GM19455 (cell line): ENCODE measurements around the gene KCNMA1.
"Not testable (repeated sequence)": the region's sequence is repeated elsewhere in the genome, so short reads cannot be mapped to it uniquely, and the experiment has no call there.

ENCODE experiments used
- ATAC-seq: cut with Tn5 transposase; IDR thresholded peaks from one replicate; pipeline ENCODE4 v1.9.1; 2021; ENCODE audit not compliant: unreplicated experiment

Gene KCNMA1

GRCh38 chr10:77537720-77538373, 99.8 kb downstream of the KCNMA1 start:
- no peak for ATAC-seq

DNA sequence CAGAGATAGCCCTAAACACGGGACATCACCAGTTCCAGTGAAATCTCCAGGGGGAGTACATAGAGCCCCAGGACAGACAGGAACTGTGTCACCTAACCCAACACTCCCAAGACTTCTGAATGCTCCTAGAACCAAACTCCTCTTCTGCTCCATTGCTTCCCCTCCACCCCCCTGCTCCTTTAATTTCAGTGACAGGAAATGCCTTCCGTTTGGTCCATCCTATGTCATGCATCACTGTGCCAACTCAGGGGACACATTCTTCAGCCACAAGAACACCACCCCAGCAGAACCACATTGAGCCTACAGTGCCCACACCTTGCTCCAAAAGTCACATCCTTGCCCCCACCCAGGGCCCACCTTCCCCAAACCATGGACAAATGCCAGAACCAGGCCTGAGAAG, 100.5 kb downstream of the KCNMA1 start:
- ATAC-seq, result no peak

- ATAC-seq, result no peak
Observed at GRCh38 chr10:77533887-77534278, 103.7 kb downstream of the KCNMA1 start.

GRCh38 chr10:77533146-77533886, 104.3 kb downstream of the KCNMA1 start:
- ATAC-seq, result no peak

DNA sequence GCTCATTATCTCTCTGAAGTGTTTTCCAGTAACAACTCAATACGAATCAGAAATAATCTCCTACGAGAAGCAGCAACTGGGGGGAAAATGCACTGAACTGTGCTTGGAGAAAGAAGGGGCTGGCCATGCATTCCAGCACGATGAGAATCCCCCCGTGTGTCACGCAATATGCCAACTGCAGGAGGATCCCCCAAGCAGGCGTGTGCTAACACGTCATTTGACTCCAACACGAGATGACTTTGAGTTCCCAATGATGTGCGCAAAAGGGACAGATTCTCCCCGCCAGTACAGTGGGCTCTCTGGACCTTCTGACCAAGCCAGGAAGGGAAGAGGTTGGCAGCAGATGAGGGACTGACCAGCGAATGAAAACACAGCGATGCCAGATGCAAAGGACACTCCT, 105.5 kb downstream of the KCNMA1 start:
- no peak for ATAC-seq

DNA sequence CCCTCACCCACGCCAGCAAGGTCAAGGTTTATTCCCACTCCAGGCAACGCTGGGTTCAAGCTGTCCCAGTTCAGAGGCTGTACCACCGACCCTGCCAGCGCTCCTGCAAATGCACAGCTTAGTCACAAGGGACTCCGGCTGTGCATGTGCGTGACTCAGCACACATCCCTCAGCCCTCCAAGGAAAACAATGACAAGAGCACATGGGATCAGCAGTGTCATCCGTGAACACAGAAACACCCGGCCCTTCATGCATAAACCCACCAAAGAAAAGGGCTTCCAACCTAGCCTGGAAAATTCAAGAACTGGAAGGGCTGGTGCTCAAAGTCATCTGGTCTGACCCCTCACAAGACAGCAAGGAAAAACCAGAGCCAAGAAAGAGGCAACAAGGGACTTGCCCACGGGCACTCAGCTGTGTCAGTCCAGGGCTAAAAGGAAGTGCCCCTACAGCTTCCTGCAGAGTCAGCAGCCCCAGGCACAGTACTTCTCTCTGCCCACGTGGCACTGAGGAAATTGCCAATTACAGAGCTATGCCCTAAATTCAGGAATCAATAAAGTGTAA, 106.1 kb downstream of the KCNMA1 start:
- no peak for ATAC-seq

DNA sequence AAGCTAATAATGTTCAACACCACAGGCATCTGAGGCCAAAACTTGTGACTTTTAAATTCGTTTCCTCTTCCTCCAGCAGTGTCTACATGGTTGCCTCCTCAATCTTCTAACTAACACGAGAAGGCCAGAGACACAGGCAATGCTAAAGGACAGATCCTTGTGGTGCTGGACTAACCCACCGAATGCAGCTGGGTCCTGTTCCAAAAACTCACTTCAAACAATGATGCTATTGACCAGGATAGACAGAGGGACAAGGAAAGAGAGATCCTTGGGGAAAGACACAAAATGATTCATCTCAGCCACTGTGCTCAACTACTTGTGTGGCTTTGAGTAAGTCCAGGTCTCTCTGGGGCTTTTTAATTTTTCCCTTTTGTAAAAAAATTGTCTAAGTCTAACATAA, 107.6 kb downstream of the KCNMA1 start:
- ATAC-seq, result no peak

GRCh38 chr10:77529050-77529576, 108.5 kb downstream of the KCNMA1 start:
- no peak for ATAC-seq

DNA sequence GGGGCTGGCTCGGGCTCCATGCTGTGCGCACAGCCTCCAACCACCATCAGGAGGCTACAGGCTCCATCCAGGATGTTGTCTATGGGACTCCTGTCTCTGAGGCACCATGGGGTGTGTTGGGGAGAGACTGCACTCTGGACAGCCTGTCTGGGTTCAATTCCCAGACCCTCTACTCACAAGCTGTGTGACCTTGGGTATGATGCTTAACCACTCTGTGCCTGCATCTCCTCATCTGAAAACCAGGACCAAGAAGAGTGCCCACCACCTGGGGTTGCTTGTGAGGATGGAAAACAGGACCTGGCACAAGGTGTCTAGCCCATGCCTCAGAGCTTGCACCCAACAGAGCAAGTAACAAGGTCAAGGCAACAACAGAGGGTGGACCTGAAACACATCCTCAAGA, 109.8 kb downstream of the KCNMA1 start:
- ATAC-seq, result no peak

DNA sequence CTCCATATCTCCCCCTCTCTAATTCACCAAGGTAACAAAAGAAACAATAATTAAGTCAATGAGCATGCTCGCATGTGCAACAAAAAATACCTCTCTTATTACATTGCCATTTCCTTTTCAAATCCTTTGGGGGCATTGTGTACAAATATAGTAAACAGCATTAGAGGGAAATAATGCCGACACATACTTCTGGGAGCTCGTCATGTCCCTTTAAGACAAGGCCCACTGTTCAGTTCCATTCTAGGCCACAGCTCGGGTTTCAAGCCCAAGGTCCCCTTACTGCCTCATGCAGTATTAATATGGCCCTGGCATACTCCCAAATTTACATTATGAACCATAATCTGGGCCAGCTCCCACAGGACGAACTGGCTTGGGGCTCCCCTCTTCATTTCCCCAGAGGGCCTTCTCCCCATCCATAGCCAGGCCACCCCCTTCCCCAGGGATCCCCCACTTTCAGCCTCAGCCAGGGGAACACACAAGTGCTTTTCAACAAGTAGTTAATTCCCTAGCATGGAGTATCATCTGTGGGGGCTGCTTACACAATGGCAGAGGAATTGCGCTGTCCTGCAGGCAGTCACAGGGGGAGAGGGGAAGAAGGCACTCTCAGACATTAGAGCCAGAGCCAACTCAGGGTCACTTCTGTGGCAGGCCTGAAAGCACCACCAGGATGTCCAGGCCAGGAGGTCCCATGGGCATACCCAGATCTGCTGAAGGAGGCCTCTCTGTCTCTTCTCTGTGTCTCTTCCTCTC, 110.6 kb downstream of the KCNMA1 start:
- no peak for ATAC-seq

GRCh38 chr10:77524281-77524711, 113.3 kb downstream of the KCNMA1 start:
- no peak for ATAC-seq

DNA sequence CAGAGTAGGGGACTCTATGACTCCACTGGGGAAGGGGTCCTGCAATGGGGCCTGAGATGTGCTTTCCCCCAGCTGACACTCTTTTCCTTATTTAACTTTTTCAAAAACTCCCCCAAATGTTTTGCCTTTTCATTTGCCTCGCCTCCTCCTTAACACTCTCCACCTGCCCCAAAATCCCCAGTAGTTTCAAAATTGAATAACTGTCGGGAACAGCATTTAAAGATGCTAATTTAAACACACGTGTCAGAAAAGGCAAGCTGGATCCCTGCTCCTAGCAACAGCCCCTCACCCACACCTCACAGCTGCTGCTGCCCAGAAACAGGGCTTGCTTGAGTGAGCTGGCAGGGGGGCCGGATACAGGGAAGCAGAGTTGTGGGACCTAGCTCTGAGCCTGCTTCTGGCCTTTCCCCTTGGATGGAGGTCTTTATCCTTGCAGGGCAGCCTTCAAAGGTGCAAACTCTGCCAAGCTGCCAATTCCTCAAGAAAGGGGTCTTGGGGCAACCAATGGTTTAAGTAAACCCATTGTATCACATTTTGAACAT, 115.3 kb downstream of the KCNMA1 start:
- ATAC-seq, result no peak

- ATAC-seq, result no peak
Observed at GRCh38 chr10:77520995-77521394, 116.6 kb downstream of the KCNMA1 start.

- ATAC-seq, result no peak
Observed at GRCh38 chr10:77520290-77520689, 117.3 kb downstream of the KCNMA1 start.

- not testable (repeated sequence) for ATAC-seq
Observed at GRCh38 chr10:77519791-77520190, 117.8 kb downstream of the KCNMA1 start.

DNA sequence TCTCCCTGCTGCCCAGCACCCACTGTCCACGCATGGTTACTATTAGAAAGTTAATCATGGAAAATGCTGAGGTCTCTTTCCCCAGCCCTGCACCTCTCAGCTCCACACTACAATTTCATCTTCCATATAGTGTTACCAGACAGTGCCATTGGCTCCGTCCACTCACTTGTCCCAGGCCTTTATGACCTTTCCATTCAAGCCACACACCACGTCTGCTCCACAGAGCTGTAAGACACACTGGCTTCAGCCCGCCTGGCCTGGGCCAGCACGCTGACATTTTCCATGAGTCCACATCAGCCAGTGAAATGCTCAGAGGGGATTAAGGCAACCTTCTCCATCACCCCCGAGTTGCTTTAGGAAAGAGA, 118.7 kb downstream of the KCNMA1 start:
- ATAC-seq, result no peak

DNA sequence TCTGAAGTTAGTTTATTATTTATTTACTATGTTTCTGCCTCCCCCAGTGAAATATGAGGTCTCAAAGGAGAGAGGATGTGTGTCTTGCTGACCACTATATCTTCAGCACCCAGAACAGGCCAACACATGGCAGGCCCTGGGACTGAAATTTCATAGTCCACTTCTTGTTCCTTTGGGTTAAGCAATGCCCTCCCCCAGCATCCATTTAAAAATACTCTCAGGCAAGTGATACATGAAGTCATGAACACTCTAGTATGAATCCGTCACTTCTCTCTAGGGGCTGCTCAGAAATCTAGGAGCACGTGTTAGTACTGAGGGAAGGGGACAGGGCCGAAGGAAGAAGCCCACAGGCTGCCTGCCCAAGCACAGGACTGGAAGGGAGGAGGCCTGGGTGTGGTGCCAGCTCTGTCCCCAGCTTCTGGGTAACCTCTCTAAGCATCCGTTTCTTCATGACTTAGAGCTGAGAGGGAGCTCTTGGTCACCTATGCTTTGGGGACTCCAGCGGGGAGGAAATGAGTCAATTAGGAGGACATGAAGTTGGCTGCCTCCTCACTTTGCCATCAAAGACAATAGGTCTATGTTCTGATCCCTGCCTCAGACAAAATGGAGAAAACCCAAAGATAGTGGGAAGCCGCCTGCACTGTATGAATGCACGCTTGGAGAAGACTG, 119.2 kb downstream of the KCNMA1 start:
- ATAC-seq, result no peak

GRCh38 chr10:77516575-77516974, 121.0 kb downstream of the KCNMA1 start:
- no peak for ATAC-seq

GRCh38 chr10:77514870-77515269, 122.7 kb downstream of the KCNMA1 start:
- ATAC-seq, result no peak

GRCh38 chr10:77513781-77514331, 123.8 kb downstream of the KCNMA1 start:
- ATAC-seq, result no peak
